ENCODE data around the gene AOX1. TPM values are rescaled to one million over a fixed set of nuclear protein-coding genes. Genes with fewer than 3 reads are reported as not detected.

AOX1 gene
- total RNA-seq, 1 experiment from 2014 or later: 0.71 TPM

DNA sequence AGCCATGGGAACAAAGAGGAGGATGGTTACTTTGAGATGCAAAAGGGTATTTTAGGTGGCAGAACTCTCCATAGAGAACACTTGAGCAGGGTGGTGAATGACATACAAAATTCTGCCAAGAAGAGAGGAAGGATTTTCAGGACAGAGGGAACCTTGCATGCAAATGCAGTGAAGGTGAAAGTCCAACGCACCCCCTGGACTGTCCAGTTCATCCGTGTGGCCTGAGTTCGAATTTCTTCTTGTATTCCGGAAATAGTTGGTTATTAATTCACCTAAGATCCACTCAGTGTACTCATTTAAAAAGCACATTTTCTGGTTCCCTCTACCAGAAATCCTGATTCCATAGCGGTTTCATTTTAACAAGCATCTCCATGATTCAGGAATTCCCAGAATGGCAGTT lies 5.5 kb downstream of the AOX1 start:
- H3K27me3 ChIP-seq (ENCODE audit: insufficient read depth, low read length): peaks cover 8% of the 10 kb centered on the region
- H3K4me2 ChIP-seq (ENCODE audit: low read length): no peak overlapping the region
- TF ChIP-seq SIN3A (IDR thresholded peaks at IDR 0.05; ENCODE audit: low read depth) (no peak), ZFX (IDR thresholded peaks at IDR 0.05) (no peak), ELF1 (IDR thresholded peaks at IDR 0.05; ENCODE audit: borderline replicate concordance, low read depth) (no peak), SRF (IDR thresholded peaks at IDR 0.05; ENCODE audit: low read depth) (no peak), JUND (IDR thresholded peaks at IDR 0.05) (no peak), ZNF274 (IDR thresholded peaks at IDR 0.05; ENCODE audit: low read depth, low read length) (no peak), EZH2phosphoT487 (IDR thresholded peaks at IDR 0.05; ENCODE audit: borderline replicate concordance) (no peak), EZH2 (IDR thresholded peaks at IDR 0.05) (no peak), CEBPB (IDR thresholded peaks at IDR 0.05; ENCODE audit: low read depth) (no peak), FOSL1 (IDR thresholded peaks at IDR 0.05; ENCODE audit: low read depth) (no peak), POLR2AphosphoS5 (IDR thresholded peaks at IDR 0.05; ENCODE audit: low read depth, low read length) (no peak), POLR2A (IDR thresholded peaks at IDR 0.05; ENCODE audit: borderline replicate concordance, extremely low read depth, insufficient read depth, insufficient read length) (no peak), CBX3 (IDR thresholded peaks at IDR 0.05; ENCODE audit: low read depth) (no peak), EGR1 (IDR thresholded peaks at IDR 0.05; ENCODE audit: low read depth) (no peak)
- TF ChIP-seq, protein P1, sequence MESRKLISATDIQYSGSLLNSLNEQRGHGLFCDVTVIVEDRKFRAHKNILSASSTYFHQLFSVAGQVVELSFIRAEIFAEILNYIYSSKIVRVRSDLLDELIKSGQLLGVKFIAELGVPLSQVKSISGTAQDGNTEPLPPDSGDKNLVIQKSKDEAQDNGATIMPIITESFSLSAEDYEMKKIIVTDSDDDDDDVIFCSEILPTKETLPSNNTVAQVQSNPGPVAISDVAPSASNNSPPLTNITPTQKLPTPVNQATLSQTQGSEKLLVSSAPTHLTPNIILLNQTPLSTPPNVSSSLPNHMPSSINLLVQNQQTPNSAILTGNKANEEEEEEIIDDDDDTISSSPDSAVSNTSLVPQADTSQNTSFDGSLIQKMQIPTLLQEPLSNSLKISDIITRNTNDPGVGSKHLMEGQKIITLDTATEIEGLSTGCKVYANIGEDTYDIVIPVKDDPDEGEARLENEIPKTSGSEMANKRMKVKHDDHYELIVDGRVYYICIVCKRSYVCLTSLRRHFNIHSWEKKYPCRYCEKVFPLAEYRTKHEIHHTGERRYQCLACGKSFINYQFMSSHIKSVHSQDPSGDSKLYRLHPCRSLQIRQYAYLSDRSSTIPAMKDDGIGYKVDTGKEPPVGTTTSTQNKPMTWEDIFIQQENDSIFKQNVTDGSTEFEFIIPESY (IDR thresholded peaks at IDR 0.05; ENCODE audit: extremely low read depth, insufficient replicate concordance, low read length): no peak
- TF ChIP-seq, protein P2, sequence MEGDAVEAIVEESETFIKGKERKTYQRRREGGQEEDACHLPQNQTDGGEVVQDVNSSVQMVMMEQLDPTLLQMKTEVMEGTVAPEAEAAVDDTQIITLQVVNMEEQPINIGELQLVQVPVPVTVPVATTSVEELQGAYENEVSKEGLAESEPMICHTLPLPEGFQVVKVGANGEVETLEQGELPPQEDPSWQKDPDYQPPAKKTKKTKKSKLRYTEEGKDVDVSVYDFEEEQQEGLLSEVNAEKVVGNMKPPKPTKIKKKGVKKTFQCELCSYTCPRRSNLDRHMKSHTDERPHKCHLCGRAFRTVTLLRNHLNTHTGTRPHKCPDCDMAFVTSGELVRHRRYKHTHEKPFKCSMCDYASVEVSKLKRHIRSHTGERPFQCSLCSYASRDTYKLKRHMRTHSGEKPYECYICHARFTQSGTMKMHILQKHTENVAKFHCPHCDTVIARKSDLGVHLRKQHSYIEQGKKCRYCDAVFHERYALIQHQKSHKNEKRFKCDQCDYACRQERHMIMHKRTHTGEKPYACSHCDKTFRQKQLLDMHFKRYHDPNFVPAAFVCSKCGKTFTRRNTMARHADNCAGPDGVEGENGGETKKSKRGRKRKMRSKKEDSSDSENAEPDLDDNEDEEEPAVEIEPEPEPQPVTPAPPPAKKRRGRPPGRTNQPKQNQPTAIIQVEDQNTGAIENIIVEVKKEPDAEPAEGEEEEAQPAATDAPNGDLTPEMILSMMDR (IDR thresholded peaks at IDR 0.05 in 2 of 3, conservative IDR thresholded peaks at IDR 0.05 in 1 of 3; ENCODE audit: borderline replicate concordance in 1 of 3, insufficient read depth in 1 of 3, low read depth in 2 of 3, low read length in 2 of 3): no peak
- TF ChIP-seq, protein P3, sequence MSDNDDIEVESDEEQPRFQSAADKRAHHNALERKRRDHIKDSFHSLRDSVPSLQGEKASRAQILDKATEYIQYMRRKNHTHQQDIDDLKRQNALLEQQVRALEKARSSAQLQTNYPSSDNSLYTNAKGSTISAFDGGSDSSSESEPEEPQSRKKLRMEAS (IDR thresholded peaks at IDR 0.05): no peak
- TF ChIP-seq, protein P4, sequence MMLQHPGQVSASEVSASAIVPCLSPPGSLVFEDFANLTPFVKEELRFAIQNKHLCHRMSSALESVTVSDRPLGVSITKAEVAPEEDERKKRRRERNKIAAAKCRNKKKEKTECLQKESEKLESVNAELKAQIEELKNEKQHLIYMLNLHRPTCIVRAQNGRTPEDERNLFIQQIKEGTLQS (IDR thresholded peaks at IDR 0.05): no peak
- H3K9me2 ChIP-seq (ENCODE audit: insufficient read depth): no peaks in the 10 kb centered on the region
- ChIA-PET RAD21 (ENCODE audit: low non-redundant PET in 1 of 2, low total read pairs in 2 of 2, uncharacterized antibody in 2 of 2, unreplicated experiment in 2 of 2) (no interaction called here), POLR2A (no interaction called here), CTCF (no interaction called here)
- ATAC-seq (no peak), DNase-seq (ENCODE audit: low read depth, low spot score) (no peak)
- H3K36me3 ChIP-seq (ENCODE audit: control insufficient read depth in 1 of 2, insufficient read depth in 2 of 2, low read length in 2 of 2): no peaks in the 10 kb centered on the region
- H3K9ac ChIP-seq (ENCODE audit: low read length): no peak overlapping the region
- H3K4me1 ChIP-seq (ENCODE audit: control insufficient read depth in 1 of 2, insufficient read depth in 2 of 2, low read length in 2 of 2): no peaks in the 10 kb centered on the region
- no peak overlapping the region for H3K4me3 ChIP-seq (replicated peaks in 1 of 2; ENCODE audit: low read depth in 1 of 2, low read length in 2 of 2)
- no peaks in the 10 kb centered on the region for H3K9me3 ChIP-seq (ENCODE audit: control insufficient read depth in 1 of 2, insufficient read depth in 1 of 2, low read depth in 1 of 2, low read length in 2 of 2)
- intact Hi-C loops (cut with micrococcal nuclease): no loop called here
- no peak overlapping the region for H3K27ac ChIP-seq (ENCODE audit: low read depth, low read length)
- H4K20me1 ChIP-seq (ENCODE audit: insufficient read depth): no peaks in the 10 kb centered on the region
- BruUV-seq (replicated peaks): no TSS peak
- no peaks in the 10 kb centered on the region for H3K79me2 ChIP-seq (ENCODE audit: insufficient read depth, low read length)
- H2AFZ ChIP-seq (ENCODE audit: low read depth, low read length, poor library complexity, severe bottlenecking): no peak overlapping the region
